ENCODE data around the gene SPRED2.

DNA sequence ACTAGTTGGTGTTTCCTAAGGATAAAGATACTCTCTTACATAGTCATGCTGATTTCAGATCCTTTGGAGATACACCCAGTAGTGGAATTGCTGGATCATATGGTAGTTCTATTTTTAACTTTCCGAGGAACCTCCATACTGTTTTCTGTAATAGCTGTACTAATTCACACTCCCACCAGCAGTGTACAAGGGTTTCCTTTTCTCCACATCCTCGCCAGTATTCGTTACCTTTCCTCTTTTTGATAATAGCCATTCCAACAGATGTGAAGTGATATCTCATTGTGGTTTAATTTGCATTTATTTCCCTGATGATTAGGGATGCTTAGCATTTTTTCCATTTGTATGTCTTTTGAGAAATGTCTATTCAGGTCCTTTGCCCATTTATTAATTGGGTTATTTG lies 170.7 kb downstream of the SPRED2 start:
- TF ChIP-seq, protein P1, sequence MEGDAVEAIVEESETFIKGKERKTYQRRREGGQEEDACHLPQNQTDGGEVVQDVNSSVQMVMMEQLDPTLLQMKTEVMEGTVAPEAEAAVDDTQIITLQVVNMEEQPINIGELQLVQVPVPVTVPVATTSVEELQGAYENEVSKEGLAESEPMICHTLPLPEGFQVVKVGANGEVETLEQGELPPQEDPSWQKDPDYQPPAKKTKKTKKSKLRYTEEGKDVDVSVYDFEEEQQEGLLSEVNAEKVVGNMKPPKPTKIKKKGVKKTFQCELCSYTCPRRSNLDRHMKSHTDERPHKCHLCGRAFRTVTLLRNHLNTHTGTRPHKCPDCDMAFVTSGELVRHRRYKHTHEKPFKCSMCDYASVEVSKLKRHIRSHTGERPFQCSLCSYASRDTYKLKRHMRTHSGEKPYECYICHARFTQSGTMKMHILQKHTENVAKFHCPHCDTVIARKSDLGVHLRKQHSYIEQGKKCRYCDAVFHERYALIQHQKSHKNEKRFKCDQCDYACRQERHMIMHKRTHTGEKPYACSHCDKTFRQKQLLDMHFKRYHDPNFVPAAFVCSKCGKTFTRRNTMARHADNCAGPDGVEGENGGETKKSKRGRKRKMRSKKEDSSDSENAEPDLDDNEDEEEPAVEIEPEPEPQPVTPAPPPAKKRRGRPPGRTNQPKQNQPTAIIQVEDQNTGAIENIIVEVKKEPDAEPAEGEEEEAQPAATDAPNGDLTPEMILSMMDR (IDR thresholded peaks at IDR 0.05; ENCODE audit: low read depth, low read length), result no peak
- TF ChIP-seq EZH2phosphoT487 (IDR thresholded peaks at IDR 0.05; ENCODE audit: low read depth), result no peak
